Kidney tubule cell (primary cell): ENCODE results near the gene MMD2.
"Not testable (repeated sequence)": the region's sequence is repeated elsewhere in the genome, so short reads cannot be mapped to it uniquely, and the experiment has no call there.

Experiments
- DNase-seq: peaks from one replicate; pipeline ENCODE4 v3.0.0-alpha.2; 2018; ENCODE audit warnings: low spot score

The MMD2 gene

DNA sequence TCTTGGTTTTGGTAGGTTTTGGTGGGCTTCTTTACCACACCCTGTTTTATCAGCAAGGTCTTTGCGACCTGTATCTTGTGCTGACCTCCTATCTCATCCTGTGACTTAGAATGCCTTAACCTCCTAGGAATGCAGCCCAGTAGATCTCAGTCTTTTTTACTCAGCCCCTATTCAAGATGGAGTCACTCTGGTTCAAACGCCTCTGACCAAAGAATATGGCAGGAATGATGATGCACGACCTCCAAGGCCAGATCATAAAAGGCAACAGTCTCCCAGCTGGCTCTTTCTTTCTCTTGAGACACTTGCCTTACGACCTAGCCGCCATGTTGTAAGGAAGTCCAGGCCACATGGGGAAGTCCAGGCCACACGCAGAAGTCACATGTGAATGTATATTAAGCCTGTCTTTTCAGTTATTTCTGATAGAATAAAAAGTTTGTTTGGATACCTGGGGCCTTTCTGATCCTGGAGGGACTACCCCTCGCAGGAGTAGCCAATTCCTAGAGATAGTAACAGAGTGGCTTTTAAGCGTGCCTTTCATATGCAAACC lies 65.0 kb downstream of the MMD2 start:
- no peak for DNase-seq

DNA sequence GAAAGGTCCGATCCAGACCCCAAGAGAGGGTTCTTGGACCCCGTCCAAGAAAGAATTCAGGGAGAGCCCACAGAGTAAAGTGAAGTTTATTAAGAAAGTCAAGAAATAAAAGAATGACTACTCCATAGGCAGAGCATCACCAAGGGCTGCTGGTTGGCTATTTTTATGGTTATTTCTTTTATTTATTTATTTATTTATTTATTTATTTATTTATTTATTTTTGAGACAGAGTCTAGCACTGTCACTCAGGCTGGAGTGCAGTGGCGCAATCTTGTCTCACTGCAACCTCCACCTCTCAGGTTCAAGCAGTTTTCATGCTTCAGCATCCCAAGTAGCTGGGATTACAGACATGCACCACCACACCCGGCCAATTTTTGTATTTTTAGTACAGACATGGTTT lies 65.8 kb downstream of the MMD2 start:
- not testable (repeated sequence) for DNase-seq

DNA sequence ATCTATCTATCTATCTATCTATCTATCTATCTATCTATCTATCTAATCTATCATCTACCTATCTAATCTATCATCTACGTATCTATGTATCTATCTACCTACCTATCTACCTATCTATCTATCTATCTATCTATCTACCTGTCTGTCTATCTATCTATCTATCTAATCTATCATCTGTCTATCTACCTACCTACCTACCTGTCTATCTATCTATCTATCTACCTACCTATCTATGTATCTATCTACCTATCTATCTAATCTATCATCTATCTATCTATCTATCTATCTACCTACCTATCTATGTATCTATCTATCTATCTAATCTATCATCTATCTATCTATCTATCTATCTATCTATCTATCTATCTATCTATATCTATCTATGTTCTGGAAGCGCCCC lies 67.5 kb downstream of the MMD2 start:
- DNase-seq, result not testable (repeated sequence)

DNA sequence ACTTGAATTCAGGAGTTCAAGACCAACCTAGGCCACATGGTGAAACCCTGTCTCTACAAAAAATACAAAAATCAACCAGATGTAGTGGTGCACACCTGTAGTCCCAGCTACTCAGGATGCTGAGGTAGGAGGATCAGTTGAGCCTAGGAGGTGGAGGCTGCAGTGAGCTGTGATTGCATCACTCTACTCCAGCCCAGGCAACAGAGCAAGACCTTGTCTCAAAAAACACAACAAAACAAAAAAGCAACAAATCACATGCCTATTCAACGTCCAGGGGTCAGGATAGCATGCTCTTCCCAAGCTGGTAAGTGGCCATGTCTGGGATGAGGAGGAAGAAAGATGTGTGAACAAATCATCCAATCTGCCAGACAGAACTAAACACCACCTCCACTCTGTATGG lies 69.3 kb downstream of the MMD2 start:
- no peak for DNase-seq

DNA sequence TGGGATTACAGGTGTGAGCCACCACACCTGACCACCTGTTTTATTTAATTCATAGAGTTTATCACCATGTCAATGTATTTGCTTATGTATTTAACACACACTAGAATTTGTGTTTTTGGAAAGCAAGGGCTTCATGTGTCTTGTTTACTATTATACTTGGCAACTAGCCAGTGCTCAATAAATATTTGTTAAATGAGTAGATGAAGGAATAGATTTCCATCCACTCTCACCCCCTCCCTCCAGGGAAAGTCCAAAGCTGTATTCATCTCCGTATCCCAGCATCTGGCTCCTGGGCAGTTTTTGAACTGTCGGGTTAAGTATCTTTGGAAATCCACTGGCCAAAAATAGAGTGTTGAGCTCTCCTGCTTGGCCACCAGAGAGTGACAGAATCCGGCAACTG lies 70.8 kb downstream of the MMD2 start:
- DNase-seq, result no peak

DNA sequence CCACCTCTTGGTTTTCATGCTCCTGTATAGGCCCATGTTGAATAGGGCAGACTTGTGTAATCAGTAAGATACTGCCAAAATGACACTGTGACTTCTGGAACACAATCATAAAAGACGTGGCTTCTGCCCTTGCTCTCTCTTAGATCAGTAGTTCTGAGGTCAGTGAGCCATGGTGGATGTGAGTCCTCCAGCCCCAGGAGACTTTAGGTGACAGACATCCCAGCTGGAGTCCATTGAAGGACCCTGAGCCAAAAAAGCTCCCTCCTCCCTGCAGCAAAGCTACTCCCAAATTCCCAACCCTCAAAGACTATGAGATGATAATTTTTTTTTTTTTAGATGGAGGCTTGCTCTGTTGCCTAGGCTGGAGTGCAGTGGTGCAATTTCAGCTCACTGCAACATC lies 72.3 kb downstream of the MMD2 start:
- DNase-seq, result no peak

DNA sequence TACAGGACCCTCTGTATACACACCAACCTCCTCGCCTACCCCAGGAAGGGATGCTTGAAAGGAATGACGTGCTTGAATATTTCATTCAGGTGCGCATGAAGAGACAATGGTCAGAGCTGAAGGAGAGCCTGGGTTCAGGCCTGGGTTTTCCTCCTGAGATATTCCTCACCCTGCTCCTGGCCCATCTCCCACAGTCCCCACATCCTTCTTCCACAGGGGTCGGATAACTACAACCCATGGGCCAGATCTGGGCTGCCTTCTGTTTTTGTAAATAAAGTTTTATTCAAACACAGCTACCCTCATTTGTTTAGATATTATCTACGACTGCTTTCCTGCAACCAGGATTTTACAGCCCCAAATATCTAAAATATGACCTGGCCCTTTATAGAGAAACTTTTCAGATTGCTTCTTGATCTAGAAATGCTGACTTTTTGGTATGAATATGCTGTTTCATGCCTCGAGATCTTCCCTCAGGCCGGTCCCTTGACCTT lies 73.6 kb downstream of the MMD2 start:
- DNase-seq, result no peak

DNA sequence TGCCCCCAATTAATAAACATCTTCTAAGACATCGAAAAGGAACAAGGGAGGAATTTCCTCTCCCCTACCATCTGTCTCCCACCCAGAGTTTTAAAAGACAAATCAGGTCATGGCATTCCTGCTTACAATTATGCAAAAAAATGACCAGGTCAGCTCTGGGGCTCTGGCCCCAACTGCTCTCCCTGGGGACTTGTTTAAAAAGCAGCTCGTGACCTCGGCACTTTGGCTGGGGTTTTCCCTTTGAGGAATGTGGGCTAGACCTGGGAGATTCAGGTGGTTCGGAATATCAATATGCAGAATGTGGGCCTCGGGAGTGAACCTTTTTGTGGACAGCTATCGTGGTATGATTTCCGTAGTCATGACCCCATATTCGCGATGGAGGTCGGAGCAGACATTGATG lies 74.8 kb downstream of the MMD2 start:
- DNase-seq, result no peak

DNA sequence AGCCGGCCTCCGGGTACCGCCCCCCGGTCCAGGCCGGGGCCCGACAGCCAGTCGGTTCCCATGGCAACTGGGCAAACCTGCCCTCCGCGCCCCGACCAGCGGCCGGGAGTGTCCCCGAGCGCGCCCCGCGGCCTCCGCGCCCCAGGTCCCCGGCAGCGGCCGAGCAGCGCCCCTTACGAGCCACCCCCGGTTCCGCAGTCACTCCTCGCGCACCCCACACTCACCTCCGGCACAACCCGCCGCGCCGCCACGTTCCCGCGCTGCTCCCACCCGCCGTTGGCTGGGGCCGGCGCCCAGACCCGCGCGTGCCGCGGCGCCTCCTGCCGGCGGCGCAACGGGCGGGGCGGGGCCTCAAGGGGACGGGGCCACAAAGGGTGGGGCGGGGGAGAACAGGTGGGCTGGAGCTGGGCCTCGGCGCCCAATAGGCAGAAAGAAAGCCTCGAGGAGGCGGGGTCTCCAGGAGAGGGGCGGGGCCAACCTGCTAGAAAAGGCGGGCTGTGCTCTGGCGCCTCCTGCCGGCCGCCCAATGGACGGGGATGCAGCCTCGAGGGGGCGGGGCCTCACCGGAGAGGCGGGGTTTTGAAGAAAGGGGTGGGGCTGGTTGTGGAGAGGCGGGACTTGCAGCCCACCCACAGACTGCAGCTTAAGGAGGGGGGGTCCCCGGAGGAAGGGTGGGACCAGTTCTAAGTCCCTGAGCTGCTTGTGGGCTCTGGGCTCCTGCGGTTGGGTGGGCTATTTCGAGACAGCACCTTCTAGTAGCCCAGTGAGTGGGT lies 75.4 kb downstream of the MMD2 start, which contains the start of gene RADIL:
TSS of gene RADIL (minus strand) at position 345 of the 773 bp plus-strand sequence. CDS start 5,577 bp downstream, outside the sequence.
- peak; percentile 70 for DNase-seq

DNA sequence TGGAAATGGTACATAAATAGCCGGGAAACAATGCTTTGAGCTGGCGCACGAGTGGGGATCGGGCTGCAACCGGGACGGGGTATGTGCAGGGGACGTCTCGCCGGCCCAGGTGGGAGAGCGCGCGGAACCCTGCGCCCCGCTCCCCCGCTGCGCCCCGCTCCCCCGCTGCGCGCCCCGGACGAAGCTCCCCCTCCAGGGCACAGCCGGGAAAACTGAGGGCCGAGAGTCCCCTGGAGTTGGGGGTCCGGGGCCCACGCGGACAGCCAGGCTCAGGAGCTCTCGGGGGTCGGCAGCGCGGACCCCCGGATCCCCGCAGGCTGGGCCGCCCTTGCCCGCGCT lies 76.0 kb downstream of the MMD2 start:
- no peak for DNase-seq

DNA sequence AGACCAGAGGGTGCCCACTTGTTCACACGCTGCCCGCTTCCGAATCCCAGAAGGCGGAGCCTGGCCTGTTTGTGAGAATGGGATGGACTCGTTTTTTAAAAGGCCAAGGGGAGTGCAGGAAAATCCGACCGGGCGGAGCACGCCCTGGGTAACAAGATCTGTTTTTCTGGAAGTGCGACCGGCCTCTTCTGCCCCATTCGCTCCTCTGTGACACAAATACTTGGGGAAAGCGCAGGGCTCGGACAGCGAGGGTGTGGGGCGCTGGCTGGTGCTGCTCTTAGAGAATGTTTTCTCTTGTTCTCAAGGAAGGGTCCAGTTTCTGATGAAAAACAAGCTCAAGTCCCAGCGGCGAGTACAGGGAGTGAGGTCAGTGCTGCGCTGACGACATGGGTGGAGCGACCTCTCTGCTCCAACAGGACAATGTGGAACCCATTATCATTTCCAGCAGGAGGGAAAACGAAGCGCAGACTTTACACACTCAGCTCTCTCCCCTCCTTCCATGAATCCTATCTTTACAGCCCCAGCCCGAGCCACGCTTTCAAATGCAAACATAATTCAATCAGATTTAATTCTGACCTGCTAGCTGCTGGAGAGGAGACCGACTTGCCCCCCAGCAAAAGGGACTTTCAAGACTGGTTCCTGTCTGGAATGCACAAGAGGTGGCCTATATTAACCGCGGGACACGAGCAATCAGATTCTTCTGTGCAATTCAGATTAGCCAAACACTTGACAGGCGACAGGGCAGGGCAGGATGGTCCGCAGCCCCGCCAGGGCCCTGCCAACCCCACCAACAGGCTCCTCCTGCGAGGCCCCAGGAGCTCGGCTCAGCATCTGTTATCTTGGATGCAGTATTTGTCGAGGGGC lies 76.6 kb downstream of the MMD2 start:
- DNase-seq, result peak; percentile 17

DNA sequence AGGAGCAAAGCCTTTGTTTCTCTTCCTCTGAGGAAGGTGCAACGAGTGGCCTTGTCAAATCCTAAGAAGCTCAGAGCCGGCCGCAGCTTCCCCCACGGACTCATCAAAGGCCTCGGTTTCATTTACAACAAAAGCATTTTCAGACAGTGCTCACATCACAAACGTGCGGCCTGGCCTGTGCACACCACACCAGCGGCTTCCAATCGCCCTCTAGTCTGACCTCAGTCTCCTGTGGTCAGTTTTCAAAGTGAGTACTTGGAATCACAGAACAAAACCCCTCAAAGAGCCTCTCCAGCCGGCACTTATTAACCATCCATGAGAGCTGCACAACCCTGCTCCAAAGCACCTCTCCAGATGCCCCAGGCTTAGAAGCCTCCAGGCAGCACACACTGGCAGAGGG lies 78.8 kb downstream of the MMD2 start:
- DNase-seq, result no peak

DNA sequence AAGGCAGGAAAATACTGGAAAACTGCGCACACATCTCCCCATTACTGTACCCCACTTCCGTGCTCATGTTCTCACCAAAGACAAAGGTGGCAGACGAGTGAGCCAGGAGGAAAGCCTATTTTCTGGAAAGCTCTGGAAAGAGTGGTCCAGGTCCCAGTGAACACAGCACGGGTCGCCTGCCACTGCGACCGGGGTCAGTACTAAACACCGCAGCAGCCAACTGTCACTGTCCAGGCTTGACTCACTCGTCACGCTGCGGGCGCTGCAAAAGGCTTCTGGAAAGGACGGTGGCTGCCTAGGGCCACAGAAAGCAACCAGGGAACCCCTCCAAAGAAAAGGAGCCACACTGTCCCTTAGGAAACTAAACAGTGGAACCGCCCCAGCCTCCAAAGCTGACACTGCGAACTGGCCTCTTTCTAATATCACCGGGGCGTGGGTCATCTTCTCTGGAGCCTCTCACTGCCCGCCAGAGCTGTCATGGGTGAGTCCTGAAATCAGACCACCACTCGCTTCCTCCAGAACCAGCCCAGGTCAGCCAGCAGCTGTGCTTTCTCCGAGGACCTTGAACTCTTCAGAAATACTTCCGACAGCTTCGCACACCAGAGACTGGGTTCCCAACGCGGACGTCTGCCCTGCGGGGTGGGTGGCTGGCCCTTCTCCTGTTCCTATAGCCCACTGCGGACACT lies 79.4 kb downstream of the MMD2 start:
- DNase-seq, result no peak

DNA sequence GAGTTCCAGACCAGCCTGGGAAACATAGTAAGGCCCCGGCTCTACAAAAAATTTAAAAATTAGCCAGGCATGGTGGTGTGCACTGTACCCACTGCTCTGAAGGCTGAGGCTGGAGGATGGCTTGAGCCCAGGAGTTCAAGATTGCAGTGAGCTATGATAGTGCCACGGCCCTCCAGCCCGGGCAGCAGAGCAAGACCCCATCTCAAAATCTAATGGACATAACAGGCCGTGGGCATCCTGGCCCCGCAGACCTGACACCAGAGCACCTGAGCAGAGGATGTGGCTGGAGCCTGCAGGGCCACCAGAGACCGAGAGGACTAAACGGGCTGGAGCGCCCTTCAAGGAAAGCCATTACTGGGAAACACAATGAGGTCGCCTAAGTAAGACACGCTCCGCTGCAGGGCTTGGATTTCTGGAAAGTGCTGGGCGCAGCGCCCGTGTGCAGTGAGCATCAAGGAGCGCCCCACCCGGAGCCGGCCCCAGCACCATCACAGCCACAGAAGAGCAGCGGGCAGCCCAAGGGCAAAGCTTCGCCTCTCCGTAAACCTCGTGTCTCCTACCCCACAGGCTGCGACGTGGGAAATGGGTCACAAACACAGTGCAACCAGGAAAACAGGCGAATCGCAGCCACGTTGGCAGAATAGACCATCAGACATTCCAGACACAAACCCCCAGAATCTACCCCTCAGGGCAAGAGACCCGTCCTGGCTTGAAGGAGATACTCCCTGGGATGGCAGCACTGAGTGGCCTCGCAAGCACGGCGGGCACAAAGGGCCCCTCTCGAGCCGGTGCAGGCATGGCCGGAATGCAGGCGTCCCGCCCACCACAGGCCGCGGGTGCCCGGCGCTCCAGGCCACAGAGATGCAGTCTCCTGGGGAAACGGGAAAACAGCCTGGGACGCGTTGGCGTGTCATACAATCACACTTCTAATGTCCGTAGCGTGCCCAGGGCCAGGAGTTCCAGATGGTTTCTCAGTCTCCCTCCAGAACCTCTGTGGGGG lies 80.4 kb downstream of the MMD2 start:
- DNase-seq, result peak; percentile 20

DNA sequence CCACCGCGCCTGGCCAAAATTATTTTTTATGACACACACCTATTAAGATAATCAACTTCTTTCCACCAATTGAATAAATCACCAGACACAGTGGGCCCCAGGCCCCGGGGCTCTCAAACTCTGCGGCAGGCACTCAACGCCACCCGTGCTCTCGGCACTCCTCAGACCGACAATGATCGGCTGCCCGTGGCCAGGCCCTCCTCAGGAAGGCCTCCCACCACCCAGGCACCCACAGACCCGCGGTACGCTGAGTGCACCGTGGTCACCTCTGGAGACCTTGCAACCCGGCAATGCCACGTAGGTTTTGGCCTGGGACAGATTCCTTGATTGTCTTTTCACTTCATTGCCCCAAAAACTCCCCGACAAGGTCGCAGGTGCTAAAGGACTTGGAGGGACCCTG lies 82.4 kb downstream of the MMD2 start:
- DNase-seq, result no peak

DNA sequence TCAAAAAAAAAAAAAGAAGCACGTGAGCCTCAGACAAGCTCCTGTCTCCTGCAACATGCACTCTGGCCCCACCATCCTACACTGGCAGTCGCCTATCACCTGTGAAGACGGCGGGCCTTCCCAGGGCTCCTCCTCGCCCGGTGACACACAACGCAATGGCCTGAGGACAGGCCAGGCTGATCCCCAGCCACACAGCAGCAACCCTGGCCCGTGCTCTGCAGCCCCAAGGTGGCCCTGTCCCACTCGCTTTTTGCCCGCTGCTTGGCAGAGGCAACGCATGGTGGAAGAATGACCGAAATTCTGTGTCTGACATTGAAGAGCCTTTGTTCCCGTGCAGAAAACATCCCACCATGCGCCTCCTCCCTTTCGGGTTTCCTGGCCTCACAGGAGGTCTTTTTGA lies 83.6 kb downstream of the MMD2 start:
- no peak for DNase-seq

DNA sequence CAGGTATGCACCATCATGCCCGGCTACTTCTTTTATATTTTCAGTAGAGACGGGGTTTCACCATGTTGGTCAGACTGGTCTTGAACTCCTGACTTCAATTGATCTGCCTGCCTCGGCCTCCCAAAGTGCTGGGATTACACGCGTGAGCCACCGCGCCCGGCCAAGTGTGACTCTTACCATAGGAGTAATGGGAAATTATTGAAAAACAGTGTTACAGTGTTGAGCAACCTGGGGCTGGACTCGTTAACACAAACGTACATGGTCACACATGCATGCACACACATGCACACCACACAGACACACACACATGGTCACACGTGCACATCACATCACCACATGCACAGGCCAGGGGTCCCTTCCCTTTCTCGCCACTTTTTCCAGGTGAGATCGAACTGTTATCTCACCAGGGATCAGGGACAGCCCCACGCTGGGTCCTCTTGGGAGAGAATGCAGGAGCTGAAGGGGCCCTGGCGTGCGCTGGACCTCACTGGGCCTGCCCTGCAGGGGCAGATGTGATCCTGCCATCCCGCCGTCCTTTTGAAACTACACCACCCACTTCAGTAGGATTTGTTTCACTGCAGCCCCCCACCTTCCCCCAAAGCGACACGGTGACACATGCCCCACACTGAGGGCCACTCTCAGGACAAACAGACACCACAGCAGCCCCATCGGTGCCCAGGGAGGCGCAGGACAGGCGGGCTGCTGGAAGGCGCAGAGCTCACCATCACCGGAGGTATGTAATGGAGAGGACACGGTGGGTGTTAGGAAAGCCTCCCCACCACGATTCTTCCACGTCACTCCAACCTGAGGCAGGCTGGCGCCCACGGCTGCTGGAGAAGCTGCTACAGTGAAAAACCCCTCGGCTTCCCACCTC lies 85.7 kb downstream of the MMD2 start:
- no peak for DNase-seq

DNA sequence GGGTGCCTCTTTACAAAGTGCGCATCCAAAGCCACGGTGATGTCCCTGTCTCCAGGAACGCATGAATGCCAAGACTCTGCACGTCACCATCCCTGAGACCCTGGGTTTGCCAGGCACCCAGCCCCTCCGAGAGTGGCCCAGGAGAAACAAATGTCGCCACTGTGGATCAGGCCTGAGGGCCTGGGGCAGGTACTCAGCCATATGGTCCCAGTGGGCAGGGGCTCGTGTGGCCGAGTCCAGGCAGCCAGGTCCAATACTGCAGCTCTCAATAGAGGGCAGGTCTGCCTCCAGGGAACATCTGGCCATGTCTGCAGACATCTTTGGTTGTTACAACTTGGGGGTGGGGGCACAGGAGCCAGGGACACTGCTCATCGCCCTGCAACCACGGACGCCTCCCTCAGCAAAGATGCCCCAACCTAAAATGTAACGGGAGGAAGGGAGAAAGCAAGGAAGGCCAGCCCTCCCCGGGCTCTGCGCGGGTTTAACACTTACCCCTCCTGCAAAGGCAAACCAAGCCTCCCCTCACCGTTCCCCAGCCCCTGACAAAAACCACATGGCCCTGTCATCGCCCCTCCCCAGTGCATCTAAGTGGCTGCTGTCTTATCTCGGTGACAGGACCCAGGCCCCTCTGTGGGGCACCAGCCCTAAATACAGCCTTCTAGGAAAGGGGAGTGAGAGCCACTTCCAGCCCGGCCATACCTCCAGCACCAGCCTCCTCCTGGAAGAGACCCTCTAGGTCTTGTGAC lies 86.9 kb downstream of the MMD2 start:
- DNase-seq, result no peak

DNA sequence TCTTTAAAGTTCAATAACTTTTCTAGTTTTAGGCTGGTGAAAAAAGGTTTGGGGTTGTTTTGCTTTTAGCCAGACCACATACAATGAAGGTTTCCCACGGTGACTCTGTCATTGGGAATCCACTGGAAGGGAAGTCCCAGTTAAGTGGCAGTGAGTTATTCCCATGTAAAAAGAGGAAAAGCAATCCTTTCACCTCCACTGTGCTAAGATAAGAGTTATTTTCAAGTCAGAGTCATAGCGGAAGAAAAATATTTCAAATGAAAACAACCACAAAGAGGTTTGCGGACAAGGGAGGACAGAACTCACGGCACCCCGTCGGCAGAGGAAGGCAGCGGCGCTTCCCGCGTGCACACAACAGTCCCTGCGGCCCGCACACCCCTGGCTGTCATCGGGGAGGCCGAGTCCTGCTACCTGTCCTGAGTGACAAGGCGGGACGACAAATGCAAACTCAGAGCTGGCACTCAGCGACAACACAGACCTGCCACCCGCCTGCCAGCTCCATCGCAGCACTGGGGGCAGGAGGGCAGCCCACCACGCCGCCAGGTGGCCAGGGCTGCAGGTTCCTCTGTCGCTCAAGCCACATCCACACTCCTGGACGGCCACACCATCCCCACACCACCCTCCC lies 87.8 kb downstream of the MMD2 start:
- DNase-seq, result no peak
